GM19455 (cell line): Measurements from ENCODE around the gene AUH.
"Not testable (repeated sequence)": the region's sequence is repeated elsewhere in the genome, so short reads cannot be mapped to it uniquely, and the experiment has no call there.

Experiments used
- ATAC-seq: cut with Tn5 transposase; IDR thresholded peaks from one replicate; pipeline ENCODE4 v1.9.1; 2021; ENCODE audit not compliant: unreplicated experiment

Gene AUH

DNA sequence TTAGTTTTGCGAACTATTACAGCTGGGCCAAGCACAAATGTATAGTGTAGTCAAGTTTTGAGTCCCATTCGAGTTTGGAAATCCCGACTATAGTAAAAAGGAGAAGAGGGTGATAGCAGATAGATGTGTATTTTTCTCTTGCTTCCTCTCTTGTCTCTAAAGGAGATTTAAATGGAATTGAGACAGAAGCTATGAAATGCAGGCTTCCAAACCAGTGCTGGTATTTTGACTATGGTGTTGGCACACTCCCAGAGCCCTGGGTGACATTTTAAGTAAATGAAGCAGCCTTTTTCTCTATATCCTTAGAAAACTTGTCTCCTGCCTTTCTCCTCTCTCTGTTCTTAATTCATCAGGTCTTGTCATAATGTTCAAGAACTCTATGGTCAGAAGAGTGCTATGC is 17.7 kb upstream of the AUH start:
- no peak for ATAC-seq

DNA sequence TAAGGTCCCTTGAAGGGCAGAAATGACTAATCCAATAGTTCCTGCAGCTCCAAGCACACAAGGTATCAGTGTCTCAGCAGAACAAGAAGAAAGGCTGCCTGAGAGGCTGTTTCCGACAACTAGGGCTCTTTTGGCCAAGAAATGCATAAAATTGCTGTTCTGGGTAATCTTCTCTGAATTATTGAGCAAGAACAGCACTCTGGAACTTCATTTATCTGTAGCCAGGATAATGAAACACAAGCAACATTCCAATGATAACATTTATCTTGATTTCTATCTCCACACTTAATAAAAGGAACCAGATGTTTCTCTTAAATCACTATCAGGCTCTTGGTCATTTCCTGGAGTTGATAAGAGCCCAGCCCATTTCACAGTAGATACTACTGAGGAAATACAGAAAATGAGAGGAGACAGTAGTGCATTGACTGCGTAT is 17.0 kb upstream of the AUH start:
- no peak for ATAC-seq

DNA sequence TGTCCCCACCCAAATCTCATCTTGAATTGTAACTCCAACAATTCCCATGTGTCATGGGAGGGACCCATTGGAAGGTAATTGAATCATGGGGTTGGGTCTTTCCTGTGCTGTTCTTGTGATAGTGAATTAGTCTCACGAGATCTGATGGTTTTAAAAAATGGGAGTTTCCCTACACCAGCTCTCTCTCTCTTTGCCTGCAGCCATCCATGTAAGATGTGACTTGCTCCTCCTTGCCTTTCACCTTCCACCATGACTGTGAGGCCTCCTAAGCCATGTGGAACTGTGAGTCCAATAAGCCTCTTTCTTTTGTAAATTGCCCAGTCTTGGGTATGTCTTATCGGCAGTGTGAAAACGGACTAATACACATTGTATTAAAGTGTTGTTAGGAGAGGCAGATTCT is 16.3 kb upstream of the AUH start:
- not testable (repeated sequence) for ATAC-seq

DNA sequence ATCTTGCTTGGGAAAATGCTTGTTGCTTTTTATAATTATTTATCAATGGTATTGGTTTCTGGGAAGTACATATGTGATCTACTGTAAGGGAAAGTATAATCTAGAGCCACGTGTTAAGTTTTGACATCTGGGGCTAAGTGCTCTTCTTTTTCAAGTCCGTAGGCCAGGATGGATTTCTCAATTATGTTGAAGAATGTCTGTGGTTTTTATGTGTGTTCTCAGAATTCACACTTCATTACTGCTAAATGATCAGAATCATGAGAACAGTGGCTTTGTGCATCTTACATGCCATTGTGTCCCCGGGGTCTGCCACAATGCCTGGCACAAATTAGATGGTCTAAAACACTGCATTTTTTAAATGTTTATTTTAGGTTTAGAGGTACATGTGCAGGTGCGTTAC is 14.5 kb upstream of the AUH start:
- no peak for ATAC-seq

DNA sequence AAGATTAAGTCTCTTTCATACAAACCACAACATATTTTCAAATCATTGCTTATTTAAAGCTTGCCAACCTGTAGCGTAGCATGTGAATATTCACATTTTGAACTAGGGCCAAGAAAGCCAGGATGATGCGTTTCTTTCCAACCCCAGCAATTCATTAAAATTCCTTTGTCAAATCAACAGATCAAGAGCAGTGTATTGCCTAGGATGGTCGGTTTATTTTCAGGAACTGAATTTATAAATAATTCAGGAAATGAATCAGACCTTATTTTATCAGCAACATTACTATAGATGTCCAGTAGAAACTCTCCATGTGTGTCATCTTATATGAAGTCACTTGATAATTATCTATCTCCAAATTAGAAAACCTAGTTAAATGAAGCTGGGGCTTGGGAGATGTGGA is 13.2 kb upstream of the AUH start:
- ATAC-seq, result no peak

DNA sequence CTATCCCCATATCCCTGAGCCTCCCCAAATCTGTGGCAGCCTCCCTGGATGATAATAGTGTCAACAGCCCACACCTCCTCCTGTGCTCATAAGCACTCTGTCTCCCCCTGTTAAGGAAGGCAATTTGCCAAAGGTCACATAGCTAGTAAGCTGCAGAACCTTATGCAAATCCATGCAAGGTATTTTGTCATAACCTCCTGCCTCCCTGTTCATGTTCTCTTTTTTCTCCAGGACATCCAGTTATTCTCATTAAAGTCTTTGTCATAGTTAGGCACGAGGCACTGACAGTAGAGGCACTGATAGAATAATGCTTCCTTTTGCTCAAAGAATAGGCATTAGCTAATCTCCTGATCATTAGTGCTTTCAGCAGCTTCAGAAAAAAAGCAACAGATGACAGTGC is 10.2 kb upstream of the AUH start:
- ATAC-seq, result no peak

DNA sequence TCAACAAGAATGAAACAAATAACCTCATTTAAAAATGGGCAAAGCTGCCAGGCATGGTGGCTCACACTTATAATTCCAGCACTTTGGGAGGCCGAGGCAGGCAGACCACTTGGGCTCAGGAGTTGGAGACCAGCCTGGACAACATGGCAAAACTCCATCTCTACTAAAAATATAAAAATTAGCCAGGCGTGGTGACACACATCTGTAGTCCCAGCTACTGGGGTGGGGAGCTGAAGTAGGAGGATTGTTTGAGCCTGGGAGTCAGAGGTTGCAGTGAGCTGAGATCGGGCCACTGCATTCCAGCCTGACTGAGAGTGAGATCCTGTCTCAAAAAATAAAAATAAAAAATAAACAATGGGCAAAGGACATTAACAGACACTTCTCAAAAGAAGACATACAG is 8.3 kb upstream of the AUH start:
- ATAC-seq, result not testable (repeated sequence)

DNA sequence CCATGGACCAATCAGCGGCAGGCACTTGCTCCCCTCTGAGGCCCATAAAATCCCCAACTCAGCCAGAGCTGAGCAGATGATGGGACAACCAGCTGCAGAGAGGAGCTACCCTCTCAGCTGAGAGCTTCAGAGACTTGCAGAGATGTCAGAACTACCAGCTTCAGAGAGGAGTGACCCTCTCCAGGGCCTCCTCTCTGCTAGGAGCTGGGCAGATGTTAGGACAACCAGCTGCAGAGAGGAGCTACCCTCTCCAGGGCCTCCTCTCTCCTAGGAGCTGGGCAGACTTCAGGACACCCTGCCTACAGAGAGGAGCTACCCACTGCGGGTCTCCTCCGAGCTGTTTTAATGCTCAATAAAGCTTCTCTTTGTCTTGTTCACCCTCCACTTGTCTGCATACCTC is 3.0 kb upstream of the AUH start:
- ATAC-seq, result no peak

DNA sequence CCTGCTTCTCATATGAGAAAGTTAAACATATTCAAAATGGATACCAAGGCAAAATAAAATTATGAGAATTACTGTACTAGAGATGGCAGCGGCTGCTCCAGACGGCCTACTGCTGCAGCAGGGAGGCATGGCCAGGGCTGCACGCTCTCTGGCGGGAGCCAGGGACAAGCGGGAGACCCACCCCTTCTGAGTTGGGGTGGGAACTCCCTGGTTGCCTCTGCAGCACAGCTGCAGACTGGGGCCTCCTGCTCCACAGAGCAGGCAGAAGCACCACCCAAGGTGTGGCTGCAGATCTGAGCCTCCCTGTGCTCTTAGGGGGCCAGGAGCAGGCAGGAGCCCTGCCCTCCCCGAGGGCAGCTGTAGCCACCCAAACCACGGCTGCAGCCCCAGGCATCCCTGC is 2.3 kb upstream of the AUH start:
- ATAC-seq, result no peak

DNA sequence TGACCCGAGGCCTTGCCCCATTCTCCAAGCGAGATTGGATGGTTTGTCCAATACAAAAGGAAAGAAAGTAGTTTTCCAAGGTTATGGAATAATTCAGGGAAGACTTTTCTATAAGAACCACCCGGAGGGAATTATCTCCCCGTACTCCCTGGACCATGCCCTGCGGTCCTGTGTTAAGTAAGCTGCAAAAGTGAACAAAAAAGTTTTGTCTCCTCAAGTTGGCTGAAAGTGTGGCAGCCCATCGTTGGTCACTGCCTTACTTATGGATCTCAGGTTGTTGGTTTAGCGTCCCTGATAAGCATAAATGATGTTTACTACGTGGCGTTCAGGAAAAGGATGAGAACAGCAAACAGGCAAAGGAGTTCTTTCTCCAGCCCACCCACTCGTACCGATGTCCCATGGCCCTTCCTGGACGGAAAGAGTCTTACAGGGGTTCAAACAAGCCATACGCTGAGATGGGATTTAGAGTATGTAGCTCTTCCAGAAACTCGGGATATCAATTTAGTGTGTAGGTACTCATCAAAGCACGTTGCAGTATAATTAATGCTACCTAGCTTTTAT is 413 bp upstream of the AUH start:
- ATAC-seq, result peak; percentile 18

DNA sequence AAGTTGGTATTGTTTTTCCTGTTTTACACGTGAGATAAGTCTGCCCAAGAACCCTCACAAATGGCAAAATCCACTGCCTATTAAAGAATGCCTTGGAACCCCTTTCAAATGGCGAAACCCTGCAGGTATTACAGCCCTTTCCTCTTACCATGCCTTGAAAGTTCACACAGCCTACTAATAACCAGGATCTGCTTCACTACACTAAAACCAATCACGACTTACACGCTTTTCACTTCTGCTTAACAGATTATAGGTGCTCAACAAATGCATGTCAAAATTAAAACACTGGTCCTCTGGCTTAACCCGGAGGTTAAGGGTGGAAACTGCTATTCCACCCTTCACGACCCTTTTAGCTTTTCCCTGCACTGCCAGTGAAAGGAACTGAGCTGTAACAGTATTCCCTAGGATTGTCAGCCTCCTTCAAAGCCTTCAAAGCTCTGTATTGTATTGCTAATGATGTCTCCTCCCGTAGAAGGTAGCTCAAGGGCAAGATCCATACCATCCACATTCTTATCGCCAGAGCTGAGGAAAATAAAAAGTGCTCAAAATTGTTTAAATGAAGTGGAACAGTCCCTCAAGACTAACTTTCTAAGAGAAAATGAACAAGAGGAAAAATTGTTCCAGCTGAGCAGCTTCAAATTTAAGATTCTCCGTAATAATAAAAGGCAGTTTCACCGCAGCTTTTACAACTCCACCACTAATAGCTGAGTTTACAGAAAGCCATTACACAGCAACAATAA is 997 bp downstream of the AUH start:
- ATAC-seq, result no peak

DNA sequence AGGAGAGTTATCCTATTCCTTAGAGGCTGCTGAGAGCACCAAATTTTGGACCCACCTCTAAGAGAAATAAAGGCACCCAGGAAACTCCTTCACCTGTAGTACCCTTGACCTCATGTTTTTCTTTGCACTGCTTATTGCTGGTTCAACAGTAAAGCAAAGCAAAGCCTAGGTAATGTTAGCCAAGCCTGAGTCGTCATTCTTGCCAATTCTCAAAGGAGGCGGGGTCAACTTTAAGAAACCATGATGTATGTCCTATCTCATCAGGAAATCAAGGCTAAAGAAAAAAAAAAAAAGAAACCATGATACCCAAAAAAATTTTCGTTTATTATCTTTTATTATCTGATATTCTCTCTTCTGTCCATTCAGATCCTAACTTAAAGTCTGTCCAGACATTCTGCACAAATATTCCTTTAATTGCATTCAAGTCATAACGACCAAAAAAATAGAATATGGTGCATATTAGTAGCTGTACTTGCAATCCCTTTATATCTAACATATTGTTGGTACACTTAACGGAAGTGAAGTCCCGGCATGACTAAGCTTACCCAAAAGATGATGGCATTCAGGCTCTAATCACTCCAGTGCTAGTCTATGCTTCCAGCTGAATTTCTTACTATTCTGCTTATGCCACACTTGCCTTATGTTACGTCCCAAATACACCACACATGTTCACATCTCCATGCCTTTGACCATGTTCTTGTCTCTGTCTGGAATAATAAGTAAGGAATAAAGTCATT is 1.8 kb downstream of the AUH start:
- no peak for ATAC-seq

DNA sequence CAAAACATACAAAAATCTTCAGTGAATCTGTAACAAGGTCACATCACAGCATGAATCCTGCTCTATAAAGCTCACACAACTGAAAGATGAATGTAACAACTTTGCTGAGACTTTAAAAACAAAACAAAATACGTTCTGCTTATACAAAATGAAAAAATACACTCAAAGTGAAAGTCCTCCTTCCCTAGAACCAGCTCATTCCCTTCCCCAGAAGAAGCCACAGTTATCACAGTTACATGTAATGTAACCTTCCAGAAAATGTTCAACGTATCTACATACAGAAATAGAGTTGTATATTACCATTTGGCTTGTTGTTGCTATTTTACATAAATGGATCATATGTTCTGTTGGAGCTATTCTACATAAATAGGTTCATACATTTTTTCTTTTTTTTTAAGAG is 2.6 kb downstream of the AUH start:
- ATAC-seq, result no peak

DNA sequence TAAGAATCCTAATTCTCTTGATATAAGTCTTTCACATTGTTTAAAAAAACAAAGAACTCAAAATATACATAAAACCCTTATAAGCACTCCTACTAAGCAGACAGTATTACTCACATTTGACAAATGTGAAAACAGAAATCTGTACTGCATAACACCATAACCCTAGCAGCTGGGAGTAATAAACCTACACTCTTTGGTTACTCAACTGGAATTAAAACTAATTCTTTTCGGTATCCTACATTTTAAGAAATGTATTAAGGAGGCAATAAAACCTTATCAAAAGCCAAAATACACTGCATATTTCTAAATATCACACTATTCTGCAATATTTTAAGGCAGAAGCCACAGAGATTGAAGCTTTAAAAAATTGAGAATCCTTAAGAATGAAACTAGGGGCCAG is 6.8 kb downstream of the AUH start:
- no peak for ATAC-seq

DNA sequence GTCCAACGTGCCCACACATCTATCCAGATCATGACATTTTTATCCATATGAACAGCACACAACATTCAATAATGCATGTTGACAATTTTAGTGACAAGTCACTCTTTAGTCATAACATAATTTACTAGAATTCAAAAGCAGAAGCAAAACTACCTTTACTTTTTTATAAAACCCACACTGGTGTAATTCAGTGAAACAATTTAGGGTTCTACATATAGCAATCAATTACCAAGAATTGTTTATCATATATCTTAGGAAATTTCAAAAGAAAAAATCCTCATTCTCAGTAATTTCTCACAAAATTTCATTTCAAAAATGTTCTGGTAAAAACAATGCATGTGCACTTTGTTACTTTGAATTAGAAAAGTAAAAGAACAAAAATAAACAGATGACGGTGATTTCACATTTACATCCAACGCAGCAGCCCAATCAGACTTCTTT is 12.6 kb downstream of the AUH start:
- ATAC-seq, result no peak

DNA sequence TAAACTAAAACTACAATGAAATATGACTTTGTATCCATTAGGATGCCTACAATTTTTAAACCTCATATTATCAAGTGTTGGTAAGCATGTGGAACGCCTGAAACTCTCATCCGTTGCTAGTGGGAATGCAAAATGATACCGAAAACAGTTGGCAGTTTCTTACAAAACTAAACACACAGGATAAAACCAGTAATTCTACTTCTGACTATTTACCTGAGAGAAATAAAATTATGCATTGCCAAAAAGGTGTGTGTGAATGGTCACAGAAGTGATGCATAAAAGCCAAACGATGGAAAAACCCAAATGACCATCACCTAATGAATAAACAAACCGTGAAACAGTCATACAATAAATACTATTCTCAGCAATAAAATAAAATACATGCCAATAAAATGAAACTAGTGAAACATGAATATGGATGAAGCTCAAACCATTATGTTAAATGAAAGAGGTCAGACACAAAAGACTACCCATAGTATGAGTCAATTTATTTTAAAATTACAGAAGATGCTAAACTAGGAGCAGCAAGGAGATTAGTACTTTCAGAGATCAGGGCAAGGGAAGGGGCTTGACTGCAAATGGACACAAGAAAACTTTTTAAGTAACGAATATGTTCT is 13.4 kb downstream of the AUH start:
- ATAC-seq, result no peak

DNA sequence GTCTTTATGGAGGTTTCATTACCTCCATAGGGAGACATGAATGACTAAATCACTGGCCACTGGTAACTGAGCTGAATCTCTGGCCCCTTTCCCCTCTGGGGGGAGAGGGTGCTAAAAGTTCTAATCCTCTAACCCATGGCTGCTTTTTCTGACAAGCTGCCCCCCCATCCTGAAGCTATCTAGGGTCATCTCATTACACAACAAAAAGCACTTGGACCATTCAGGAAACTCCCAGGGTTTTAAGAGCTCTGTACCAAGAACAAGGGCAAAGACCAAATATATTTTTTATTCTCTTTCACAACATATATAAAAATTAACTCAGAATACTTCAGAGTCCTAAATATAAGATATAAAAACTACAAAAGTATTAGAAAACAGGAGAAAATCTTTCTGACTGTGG is 14.3 kb downstream of the AUH start:
- no peak for ATAC-seq

DNA sequence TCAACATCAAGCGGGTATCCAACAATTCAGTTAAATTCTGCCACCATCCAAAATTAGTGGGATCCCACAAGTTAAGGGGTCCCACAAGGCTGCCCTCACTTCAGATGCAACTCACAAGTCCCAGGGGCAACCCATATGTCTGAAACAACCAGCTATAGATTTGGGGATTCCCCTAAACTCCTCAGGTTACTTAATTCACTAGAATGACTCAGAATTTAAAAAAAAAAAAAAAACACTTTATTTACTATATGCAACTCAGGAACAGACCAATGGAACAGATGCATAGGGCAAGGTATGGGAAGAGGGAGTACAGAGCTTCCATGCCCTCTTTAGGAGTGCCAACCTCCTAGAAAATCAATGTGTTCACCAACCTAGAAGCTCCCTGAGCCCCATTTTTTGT is 15.1 kb downstream of the AUH start:
- no peak for ATAC-seq

DNA sequence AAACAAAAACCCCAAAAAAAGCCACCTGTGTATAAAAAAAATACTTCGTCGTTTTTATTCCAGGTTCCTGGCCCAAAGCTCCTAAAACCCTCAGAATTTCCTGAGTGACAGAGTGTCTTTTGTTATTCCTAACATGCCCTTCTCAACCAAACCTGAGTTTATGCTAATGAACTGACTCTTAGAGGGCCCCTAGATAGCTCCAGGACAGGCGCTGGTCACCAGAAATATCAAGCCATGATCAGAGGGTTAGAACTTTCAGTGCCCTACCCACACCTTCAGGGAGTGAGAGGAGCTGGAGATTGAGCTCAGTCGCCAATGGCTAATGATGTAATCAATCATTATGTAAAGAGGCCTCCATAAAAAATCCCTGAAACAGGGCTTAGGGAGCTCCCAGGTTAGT is 15.7 kb downstream of the AUH start:
- no peak for ATAC-seq

DNA sequence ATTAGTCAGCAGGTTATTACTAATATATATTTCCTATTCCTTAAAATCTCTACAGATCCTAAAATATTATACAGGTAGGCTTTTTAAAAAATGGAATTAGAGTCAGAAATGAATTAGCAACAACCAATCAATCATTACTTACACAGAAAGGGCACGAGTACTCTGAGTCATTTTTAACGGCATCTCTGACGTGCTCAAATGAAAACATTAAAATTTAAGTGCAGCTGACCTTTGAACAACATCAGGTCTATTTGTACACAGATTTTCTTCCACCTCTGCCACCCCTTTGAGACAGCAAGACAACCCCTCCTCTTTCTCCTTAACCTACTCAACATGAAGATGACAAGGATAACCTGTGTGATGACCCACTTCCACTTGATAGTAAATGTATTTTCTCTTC is 19.1 kb downstream of the AUH start:
- ATAC-seq, result no peak

DNA sequence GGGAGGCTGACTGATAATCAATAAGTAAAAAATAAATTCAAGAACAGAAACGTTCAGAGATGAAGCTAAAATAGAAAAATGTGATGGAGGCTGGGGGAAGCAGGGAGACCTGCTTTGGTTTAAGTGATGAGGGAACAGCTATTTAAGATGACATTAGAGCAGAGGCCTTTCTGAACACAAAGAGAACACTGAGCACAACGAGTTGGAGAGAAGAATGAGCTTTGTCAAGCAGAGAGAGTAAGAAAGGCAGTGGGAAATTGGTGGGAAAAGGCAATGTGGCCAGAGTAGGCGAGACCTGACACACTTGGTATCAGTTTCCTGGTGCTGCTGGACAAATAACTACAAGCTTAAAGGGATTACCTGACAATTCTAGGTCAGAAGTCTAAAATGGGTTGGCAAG is 20.0 kb downstream of the AUH start:
- ATAC-seq, result no peak

DNA sequence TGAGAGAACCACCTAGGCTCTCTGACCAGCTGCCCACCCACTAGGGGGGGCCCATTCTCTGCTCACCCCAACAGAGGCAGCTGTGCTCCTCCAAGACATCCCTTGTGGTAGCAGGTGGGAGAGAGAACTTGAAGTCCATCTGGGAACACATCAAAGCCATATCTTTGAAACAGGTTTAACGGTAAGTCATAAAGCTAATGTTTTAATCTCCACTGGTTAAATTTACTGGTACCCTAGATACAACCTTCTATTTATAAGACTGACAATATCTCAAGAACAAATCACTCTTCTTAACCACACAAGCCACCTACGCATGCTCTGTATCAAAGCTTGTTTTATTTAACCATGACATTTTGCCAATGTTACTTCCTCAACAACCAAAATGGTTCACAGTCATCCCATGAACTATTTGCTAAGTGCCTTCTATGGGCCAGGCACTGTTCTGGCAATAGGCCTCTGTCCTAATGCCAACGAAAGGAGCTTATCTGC is 20.4 kb downstream of the AUH start:
- no peak for ATAC-seq
